ENCODE results near the gene LHX6.

Gene LHX6

DNA sequence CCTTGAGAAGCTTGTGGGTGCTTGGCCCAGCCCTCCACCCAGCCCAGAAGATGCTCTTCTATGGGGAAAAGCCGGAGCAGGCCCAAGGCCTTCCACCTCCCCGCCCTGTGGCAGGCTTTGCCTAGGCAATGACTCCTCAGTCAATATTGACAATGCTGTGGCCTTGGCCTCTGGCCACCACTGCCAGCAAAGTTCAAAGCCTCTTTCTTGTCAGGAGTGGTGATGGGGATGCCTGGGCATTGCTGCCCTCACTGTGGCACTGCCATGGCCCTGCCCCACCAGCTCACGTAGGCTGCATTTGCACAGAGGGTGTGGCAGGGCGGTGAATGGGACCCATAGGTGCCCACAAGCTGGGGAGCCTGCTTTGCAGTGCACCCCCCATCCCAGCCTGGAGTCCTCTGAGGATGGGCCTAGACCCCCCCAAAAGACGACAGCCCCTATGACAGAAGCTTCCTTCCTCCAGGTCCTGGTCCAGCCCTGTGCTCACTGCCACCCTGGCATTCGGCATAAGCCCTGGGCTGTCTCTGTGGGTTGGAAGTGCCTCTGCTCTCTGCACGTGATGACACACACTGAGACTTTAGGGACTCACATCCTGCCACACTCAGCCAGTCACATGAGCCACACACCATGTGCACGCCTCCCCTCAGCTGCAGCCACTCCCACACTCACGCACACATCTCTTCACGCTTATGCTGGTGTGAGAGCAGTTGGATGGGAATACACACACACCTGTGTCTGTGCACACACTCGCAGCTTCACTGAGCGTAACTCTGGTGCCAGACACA lies 38.0 kb downstream of the LHX6 start:
- no peak for DNase-seq

DNA sequence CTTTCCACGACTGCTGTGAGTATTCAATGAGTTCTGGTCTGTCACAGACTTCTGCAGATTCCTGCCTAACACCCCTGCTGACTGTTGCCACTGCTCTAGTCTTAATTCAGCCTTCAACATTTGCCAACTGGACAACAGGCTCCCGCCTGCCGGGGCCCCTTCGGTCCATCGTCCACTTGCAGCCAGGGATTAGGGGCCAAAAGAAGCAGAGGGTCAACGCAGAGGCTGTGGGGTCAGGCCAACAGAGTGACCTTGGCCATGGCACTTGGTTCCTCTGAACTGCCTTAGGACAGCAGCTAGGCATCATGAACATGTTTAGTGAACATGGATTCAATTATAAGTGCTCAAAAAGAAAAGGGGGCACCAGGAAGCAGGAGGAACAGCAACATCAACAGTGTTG lies 40.4 kb downstream of the LHX6 start:
- DNase-seq, result no peak

DNA sequence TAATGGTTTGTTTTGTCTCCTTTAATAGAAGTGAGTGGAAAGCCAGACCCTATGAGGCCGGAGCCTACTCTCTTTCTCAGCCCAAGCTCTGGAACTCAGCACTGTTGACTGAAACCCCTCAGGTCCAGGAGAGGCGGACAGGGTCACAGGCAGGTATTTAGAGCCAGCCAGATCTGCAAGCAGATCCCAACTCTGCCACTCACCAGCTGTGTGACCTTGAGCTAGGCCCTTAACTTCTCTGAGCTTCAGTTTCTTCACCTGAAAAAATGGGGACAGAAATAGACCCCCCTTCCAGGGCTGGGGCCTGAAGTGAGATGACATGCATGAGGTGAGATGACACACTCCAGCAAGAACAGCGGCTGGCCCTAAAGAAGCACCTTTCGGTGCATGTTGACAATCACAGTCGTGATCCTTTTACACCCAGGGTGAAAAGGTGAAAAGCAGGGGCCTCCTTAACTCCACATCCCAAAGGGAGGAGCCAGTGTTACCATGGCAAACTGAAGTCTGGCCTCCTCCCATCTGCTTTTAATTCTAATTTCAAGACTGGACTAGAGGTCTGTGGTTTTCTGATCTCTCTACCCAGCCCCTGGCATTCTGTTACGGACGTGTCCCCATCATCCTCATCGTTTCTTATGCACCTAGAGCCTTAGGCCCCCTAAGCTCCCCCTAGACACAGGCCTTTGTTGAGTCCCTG lies 41.8 kb downstream of the LHX6 start:
- no peak for DNase-seq

DNA sequence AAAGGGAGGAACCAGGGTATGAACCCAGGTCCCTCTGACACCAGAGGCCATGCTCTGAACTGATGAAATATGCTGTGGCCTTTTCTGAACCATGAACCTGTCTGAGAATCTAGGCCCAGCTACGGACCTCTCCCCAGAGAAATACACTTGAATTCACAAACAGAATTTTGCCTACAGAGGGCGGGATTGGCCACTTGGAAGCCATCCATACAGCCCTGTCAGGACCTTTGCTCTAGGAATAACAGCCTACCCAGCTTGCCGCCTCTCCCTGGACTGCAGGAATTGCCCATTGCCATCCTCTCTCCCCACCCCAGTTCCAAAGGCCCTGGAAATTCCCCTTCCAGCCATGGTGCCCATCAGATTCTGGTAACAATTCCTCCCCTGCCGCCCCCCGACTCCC lies 42.5 kb downstream of the LHX6 start:
- DNase-seq, result no peak

- no peak for DNase-seq
Observed at GRCh38 chr9:122184551-122184950, 44.2 kb downstream of the LHX6 start.

GRCh38 chr9:122183501-122183900 lies 45.3 kb downstream of the LHX6 start:
- DNase-seq, result no peak

DNA sequence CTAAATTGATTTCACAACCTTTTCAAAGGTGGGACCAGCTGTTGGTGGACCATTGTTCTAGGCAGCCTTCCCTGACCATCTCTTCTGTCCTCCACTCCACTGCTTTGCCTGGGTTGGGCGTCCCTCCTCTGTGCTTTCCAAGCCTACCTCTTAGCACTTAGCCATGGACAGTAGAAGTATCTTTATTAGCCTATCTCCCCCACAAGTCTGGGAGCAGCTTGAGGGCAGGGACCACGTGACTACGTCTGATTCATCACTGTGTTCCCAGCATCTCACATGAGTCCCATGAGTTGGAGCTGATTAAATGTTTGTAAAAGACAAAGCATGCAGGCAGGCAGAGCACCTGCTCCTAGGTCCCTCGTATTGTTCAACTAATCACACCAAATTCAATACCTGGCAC lies 48.1 kb downstream of the LHX6 start:
- no peak for DNase-seq

DNA sequence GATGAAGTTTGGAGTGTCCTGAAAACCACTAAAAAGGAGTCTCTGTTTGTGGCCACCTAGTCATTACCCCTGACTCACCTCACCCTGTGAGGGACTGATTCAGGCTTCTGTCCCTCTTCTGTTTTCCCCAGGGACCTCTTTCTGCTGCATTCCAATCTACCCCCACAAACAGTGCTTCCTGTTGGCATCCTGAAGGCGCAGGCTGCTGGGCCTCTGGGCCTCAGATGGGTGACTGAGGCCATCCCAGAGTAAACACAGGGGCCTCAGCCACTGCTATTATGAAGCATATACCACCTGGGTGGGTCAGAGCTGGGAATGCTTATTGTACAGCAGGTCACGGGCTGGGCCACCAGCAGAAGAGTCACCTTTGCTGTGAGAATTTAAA lies 49.1 kb downstream of the LHX6 start:
- DNase-seq, result no peak

DNA sequence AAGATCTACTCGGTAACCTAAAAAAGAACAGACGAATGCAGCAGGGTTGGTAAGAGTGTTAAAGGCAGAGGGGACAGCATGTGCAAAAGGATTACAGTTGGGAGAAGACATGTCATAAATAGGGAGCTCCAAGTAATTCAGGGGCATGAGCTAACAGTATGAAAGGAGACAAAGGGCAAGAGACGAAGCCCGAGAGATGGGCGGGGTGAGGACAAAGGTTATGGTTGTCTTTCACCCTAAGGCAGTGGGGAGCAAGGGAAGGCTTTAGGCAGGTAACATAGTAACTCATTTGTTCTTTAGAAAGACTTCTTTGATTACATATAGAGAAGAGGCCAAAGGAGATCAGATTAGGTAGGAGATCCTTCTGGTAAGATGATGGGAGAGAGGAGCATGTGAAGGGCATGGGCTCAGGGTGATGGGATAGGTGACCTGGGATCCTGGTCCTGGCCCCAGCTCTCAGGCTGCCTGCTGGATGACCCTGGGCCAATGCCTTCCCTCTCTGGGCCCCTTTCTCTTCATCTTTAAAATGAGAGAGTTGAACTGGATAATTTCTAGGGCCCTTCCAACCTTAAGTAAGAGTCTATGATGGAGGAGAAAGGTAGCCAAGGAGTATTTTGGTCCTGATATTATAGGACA lies 49.6 kb downstream of the LHX6 start:
- DNase-seq, result no peak

DNA sequence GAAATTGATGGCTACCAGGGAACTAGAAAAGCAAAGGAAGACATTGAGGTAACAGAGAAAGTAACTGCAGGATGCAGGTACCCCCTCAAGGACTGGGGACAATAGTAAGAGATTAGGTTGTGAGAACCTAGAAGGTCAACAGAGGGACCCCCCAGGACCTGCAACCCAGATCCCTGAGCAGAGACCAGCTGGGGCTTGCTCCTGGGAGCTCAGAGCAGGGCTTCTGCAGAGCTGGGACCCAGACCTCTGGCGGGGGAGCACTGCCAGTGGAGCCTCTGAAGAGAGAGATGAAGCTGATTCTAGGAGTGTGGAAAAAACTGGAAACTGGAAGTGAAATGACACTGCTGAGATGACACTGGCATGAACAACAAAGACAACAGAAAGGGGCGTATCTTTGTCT lies 51.8 kb downstream of the LHX6 start:
- DNase-seq, result no peak

DNA sequence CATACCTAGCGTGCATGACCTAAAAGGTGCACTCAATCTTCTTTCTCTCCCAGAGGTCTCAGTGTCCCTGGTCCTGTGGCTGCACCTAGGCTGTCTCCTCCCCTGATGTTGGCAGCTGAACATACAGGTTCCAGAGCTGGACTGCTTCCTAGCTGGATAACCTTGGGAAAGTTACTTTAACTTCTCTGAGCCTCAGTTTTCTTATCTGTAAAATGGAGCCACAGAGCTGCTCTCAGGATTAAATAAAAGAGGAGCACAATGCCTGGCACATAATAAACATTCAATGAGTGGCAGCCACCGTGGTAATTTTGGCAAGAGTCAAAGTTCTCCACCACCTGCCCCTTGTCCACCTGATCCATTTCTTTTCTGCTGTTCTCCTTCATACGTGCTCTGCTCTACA lies 55.1 kb downstream of the LHX6 start:
- no peak for DNase-seq

GRCh38 chr9:122172131-122172530 lies 56.6 kb downstream of the LHX6 start:
- DNase-seq, result no peak

- no peak for DNase-seq
Observed at GRCh38 chr9:122168356-122168755, 60.4 kb downstream of the LHX6 start.

DNA sequence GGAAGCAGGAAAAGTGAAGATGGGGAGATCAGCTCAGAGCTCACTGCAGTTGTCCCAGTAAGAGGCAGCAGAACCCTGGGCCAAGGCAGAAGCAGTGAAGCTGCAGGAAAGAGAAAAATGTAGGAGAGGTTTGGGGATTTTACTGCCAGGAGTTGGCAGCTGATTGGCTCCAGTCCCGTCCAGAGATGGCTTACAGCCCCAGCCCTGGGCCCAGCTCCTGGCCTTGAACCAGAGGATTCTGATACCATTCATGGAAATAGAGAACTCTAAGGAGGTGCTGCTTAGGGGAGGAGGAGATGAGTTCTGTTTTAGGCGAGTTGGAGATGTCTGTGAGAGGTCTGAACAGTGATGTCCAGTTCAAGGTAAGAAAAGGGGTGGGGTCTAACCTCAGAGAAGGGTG lies 64.5 kb downstream of the LHX6 start:
- DNase-seq, result no peak

- DNase-seq, result no peak
Observed at GRCh38 chr9:122162415-122162814, 66.3 kb downstream of the LHX6 start.

DNA sequence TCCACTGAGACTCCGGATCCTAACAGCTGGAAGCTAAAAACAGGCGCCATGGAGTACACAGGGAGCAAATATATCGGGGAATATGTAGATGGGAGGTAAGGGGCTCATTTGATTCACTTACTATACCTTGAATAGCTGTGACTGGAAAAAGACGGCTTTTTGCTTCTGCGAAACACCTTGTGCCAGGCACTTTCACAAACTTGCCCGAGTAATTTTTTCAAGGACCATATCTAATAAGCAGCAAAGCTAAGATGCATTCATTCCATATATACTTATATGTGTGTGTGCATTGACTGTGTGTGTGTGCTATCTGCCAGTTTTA lies 68.9 kb downstream of the LHX6 start:
- no peak for DNase-seq

DNA sequence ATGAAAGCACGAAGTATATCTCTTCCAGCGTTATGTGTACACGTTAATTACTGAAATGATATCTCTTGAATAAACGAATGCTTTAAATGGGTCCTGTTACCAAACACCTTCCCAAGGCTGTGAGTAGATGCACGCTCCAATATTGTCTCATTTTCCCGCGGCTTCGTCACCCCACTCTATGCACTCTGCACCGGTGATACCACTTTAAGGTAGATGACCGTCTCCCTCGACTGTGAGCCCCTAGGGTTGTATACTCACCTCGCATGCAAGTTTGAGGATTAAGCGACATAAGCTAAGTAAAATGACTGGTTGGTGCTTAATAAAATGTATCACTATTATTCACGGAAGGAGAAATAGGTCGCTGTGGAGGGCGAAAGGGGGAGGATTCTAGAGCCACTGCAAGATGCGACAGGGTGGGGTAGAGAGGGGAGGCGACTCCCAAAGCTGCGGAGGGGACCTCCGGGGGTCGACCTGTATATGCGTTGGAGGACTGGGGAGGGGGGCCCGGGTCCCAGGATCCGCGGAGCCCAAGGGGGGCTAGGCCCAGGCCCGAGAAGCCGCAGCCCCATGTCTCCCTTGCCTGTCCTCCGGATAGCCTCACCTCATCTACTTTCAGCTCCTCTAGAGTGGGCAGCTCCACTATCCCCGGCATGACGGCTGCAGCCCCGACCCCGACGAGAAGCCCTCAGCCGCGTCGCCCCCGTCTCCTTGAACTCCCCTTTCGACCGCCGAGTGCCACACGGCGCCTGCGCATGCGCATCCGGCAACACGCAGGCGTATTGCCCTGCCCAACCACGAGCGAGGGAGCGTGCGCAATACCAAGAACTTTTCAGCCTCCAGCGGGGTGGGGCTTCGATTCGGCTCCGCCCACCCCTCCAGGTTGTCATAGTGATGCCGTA lies 69.5 kb downstream of the LHX6 start, which contains the start of the genes MORN5 and NDUFA8:
MORN5 (plus strand) TSS at position 883 of the 899 bp plus-strand sequence. CDS start 65 bp downstream, outside the sequence.
NDUFA8 (minus strand) TSS at position 754 of the 899 bp plus-strand sequence; CDS start at position 652, 102 bp downstream.
- peak; percentile 33 to 71 for DNase-seq

GRCh38 chr9:122158202-122158601 lies 70.6 kb downstream of the LHX6 start:
- DNase-seq, result no peak

DNA sequence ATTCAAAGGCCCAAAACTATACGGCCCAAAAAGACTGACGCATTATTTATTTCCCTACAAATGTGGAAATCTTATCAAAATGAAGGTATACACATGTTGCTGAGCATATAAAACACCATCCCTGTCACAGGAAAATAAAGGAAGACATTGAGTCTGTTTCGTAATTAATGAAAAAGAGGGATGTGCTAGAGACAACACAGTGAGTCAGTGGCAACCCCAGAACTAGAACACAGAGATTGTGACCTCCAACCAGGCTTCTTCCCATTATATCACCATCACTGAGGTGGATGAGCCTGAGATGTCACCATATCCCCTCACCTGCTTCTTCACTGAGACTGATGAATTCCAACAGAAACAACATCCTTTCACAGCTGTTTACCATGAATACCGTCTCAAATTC lies 73.0 kb downstream of the LHX6 start:
- DNase-seq, result no peak

Data from cerebellar nuclear complex (tissue), 1 donor.